ENCODE measurements around the gene PPIP5K2.

Gene PPIP5K2

DNA sequence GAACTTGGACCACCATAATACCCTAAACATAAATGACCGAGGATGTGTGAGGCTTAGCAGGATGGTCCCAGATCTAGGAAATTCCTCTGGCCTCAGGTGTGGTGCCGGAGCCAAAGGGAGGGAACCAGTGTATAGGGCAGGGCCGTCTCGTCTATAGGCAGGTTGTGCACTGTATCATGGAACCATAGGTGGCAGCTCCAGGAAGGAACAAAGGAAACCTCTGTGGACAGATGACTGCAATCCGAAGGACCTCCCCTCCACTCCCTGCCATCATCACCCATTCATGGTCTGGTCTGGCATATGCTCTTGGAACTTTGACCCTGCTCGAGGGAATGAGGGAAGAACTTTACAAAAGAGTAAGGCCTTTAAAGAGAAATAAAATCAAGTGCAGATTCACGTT, 135.6 kb downstream of the PPIP5K2 start:
- DNase-seq, result no peak

DNA sequence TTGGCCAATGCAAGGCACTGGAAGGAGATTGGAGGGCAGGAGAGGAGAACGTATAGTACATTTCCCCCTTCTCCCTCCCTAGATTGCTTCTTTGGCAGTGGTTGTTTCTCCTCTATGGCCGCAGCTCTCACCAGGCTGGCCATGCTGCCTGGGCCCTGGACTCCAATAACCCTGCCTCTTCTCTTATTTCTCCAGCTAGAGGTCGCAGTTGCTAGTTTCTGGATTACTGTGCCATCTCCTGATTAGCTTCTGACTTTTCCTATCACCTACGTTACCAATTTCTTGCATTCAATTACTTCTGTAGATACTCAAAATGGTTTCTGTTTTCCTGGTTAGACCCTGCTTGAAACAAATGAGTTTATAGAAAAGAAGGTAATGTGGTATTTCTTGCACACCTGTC, 136.1 kb downstream of the PPIP5K2 start:
- DNase-seq, result no peak

- DNase-seq, result peak; percentile 91
Measured at GRCh38 chr5:103258368-103258956, 138.4 kb downstream of the PPIP5K2 start, which contains the start of gene MACIR. Gene MACIR, plus strand, starts transcription at chr5:103258763. Its CDS starts 17,157 bp downstream, at chr5:103275920.

GRCh38 chr5:103258957-103259704, 139.0 kb downstream of the PPIP5K2 start:
- no peak for DNase-seq

- no peak for DNase-seq
Measured at GRCh38 chr5:103259705-103260355, 139.7 kb downstream of the PPIP5K2 start.

GRCh38 chr5:103260951-103261350, 140.8 kb downstream of the PPIP5K2 start:
- no peak for DNase-seq
